Endodermal cell (in vitro differentiated cells): Measurements from ENCODE around the gene SPAG9. TPM values are rescaled to one million over a fixed set of nuclear protein-coding genes. Genes with fewer than 3 reads are reported as not detected.

ENCODE experiments used
- DNase-seq: peaks from one replicate; pipeline ENCODE4 v3.0.0-alpha.2; 2017
- H3K27ac ChIP-seq: 2 replicates; pipeline ENCODE4 v1.5.1; 2013; ENCODE audit warnings: mild to moderate bottlenecking, low read depth, low read length, moderate library complexity
- H3K27me3 ChIP-seq: 2 replicates; pipeline ENCODE4 v1.6.1; 2013; ENCODE audit warnings: mild to moderate bottlenecking, low read length, moderate library complexity; ENCODE audit not compliant: insufficient read depth, control insufficient read depth, poor library complexity, severe bottlenecking
- H3K36me3 ChIP-seq: 2 replicates; pipeline ENCODE4 v1.7.0; 2013; ENCODE audit warnings: mild to moderate bottlenecking, low read length, moderate library complexity; ENCODE audit not compliant: control insufficient read depth, insufficient read depth
- H3K4me1 ChIP-seq: one replicate; pipeline ENCODE4 v1.7.0; 2013; ENCODE audit warnings: low read length; ENCODE audit not compliant: control insufficient read depth, insufficient read depth
- H3K4me3 ChIP-seq: 2 replicates; pipeline ENCODE4 v1.5.1; 2013; ENCODE audit warnings: mild to moderate bottlenecking, low read length, moderate library complexity
- H3K9ac ChIP-seq: 2 replicates; pipeline ENCODE4 v1.6.1; 2013; ENCODE audit warnings: mild to moderate bottlenecking, low read length, moderate library complexity; ENCODE audit not compliant: poor library complexity, severe bottlenecking; ENCODE audit errors: extremely low read depth
- H3K9me3 ChIP-seq: 2 replicates; pipeline ENCODE4 v1.6.1; 2013; ENCODE audit warnings: mild to moderate bottlenecking, low read length, moderate library complexity; ENCODE audit not compliant: control insufficient read depth
- H3K27ac Mint-ChIP-seq: 2 replicates; pipeline ENCODE4 v1.8.0; 2020; ENCODE audit warnings: mixed read lengths
- H3K27me3 Mint-ChIP-seq: 2 replicates; pipeline ENCODE4 v1.8.0; 2021; ENCODE audit warnings: mild to moderate bottlenecking, mixed read lengths; ENCODE audit not compliant: insufficient read depth
- H3K36me3 Mint-ChIP-seq: 2 replicates; pipeline ENCODE4 v1.8.0; 2020; ENCODE audit warnings: low read depth, mixed read lengths
- H3K4me1 Mint-ChIP-seq: 2 replicates; pipeline ENCODE4 v1.8.0; 2020; ENCODE audit warnings: mixed read lengths
- H3K4me3 Mint-ChIP-seq: 2 replicates; pipeline ENCODE4 v1.8.0; 2020; ENCODE audit warnings: mild to moderate bottlenecking, moderate library complexity, mixed read lengths
- H3K9me3 Mint-ChIP-seq: 2 replicates; pipeline ENCODE4 v1.8.0; 2020; ENCODE audit warnings: mild to moderate bottlenecking, mixed read lengths
- WGBS, 2 experiments: methylation state at CpG; one replicate each; pipeline versions ENCODE4 v1.1.5 to v1.1.7; 2013; ENCODE audit warnings: missing lambda C conversion rate in 2 of 2, mixed read lengths in 1 of 2; ENCODE audit not compliant: insufficient coverage in 1 of 2, insufficient read length in 1 of 2; 5-methylcytosine and 5-hydroxymethylcytosine counted together
- total RNA-seq, 2 donors: library from RNA; stranded (reverse); fragmentation: NEBNext Ultra II Directional in 1 of 2; extraction: Animal tissue kit (Norgen Biotek cat#: 25700) in 1 of 2; gene quantifications; 2 replicates in 1 of 2; 3 replicates in 1 of 2; pipeline ENCODE4 v1.2.1, GENCODE V29; 2021
- TF ChIP-seq, protein P1 (sequence below): fragments of 200-600 bp; sonication (generic); conservative IDR thresholded peaks from 2 replicates; pipeline ENCODE4 v1.5.0; 2021; ENCODE audit warnings: antibody characterized with exemption, mild to moderate bottlenecking

The SPAG9 gene
- total RNA-seq, 2 donors from 2014 or later, result 64.8 to 77.7 TPM

DNA sequence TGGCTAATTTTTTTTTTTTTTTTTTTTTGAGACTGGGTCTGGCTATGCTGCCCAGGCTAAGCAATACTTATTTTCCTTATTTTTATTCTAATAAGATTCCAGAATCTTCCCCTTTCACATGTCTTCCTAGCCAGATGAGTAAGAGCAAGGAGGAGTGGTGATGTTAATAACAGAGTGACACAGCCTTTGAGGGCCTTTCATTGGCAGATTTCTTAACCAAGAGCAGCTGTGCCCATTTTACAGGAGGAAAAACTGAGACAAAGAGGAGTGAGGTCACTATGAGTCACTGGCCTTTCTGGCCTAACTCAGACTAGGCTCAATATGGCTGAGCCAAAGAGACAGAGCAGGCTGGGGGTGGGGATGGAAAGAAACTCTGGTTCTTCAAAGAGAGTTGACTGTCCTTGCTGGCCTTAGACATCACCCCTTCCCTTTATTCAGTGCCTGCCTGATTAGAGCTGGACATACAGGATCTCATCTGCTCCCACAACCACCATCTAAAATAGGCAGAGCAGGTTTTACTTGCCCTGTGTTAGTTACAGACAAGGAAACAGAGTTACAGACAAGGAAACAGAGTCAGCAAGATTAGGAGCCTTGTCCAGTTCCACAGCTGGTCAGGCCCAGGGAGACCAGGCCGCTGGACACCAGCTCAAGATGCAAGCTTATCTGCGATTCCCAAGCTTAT is 204.5 kb downstream of the SPAG9 start:
- TF ChIP-seq, protein P1, sequence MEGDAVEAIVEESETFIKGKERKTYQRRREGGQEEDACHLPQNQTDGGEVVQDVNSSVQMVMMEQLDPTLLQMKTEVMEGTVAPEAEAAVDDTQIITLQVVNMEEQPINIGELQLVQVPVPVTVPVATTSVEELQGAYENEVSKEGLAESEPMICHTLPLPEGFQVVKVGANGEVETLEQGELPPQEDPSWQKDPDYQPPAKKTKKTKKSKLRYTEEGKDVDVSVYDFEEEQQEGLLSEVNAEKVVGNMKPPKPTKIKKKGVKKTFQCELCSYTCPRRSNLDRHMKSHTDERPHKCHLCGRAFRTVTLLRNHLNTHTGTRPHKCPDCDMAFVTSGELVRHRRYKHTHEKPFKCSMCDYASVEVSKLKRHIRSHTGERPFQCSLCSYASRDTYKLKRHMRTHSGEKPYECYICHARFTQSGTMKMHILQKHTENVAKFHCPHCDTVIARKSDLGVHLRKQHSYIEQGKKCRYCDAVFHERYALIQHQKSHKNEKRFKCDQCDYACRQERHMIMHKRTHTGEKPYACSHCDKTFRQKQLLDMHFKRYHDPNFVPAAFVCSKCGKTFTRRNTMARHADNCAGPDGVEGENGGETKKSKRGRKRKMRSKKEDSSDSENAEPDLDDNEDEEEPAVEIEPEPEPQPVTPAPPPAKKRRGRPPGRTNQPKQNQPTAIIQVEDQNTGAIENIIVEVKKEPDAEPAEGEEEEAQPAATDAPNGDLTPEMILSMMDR, result no peak
- H3K27me3 ChIP-seq, result no peaks in the 10 kb centered on the region
- Mint-ChIP-seq H3K27me3 (no peaks in the 10 kb centered on the region), H3K27ac (no peak overlapping the region), H3K9me3 (no peaks in the 10 kb centered on the region), H3K4me3 (no peak overlapping the region), H3K36me3 (no peaks in the 10 kb centered on the region), H3K4me1 (peaks cover 31% of the 10 kb centered on the region)
- H3K9ac ChIP-seq, result no peak overlapping the region
- WGBS, 2 experiments, result 80 to 92% methylated on average over 2 of the region's 2 CpGs
- peaks cover 4% of the 10 kb centered on the region for H3K4me1 ChIP-seq
- H3K9me3 ChIP-seq, result no peaks in the 10 kb centered on the region
- H3K36me3 ChIP-seq, result no peaks in the 10 kb centered on the region
- H3K27ac ChIP-seq, result no peak overlapping the region
- no peak overlapping the region for H3K4me3 ChIP-seq
- DNase-seq, result no peak

DNA sequence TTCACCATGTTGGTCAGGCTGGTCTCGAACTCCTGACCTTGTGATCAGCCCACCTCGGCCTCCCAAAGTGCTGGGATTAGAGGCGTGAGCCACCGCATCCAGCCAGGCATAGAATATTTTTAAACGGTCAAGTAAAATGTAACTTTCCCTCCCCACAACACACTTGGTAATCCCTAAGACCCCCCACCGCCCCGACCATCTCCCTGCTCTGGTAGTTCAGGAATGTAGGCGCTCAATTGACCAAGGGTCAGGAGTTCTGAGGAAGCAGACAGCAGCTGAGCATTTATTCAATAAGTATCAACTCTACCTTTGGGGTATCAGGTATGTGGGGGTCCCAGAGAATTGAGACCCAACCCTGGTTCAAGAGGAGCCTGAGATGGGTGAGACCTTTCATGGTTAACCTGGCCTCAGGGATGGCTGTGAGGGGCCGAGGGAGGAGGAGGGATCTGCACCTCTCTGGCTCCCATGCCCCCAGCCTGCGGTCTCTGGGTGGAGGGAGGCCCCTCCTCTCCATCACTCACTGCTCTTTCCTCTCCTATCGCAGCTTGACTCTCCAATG is 206.1 kb downstream of the SPAG9 start:
- no peaks in the 10 kb centered on the region for H3K9me3 Mint-ChIP-seq
- Histone ChIP-seq H3K36me3 (no peaks in the 10 kb centered on the region), H3K9ac (no peak overlapping the region), H3K27ac (no peak overlapping the region), H3K4me3 (no peak overlapping the region), H3K27me3 (no peaks in the 10 kb centered on the region), H3K4me1 (no peaks in the 10 kb centered on the region), H3K9me3 (no peaks in the 10 kb centered on the region)
- peaks cover 26% of the 10 kb centered on the region for H3K4me1 Mint-ChIP-seq
- H3K27me3 Mint-ChIP-seq, result no peaks in the 10 kb centered on the region
- H3K36me3 Mint-ChIP-seq, result no peaks in the 10 kb centered on the region
- TF ChIP-seq, protein P1, result no peak
- WGBS, 2 experiments, result 82 to 84% methylated on average over 8 to 11 of the region's 11 CpGs
- no peak overlapping the region for H3K4me3 Mint-ChIP-seq
- H3K27ac Mint-ChIP-seq, result no peak overlapping the region
- DNase-seq, result peak; percentile 80

DNA sequence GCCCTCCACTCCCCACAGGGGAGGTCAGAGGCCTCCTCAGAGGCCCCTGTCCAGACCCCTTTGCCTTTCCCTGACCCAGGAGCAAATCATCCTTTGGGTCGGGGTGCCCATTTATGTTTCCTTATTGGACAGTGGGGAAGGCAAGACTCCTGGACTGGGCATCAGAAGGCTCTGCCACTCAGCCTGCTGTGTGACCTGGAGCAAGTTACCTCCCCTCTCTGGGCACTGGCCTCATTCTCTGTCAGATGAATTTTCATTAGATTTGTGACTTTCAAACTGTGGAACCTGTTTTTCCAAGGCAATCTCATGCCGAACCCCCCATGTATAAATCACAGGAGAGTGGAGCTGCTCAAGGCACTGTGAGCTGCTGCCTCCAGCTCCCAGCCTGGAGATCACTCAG is 207.5 kb downstream of the SPAG9 start:
- Mint-ChIP-seq H3K27me3 (no peaks in the 10 kb centered on the region), H3K36me3 (no peaks in the 10 kb centered on the region), H3K4me1 (peaks cover 23% of the 10 kb centered on the region), H3K9me3 (no peaks in the 10 kb centered on the region), H3K4me3 (no peak overlapping the region), H3K27ac (no peak overlapping the region)
- Histone ChIP-seq H3K27ac (no peak overlapping the region), H3K36me3 (no peaks in the 10 kb centered on the region), H3K27me3 (no peaks in the 10 kb centered on the region), H3K4me1 (peaks cover 6% of the 10 kb centered on the region), H3K9me3 (no peaks in the 10 kb centered on the region), H3K4me3 (no peak overlapping the region), H3K9ac (no peak overlapping the region)
- 92% methylated on average over 2 of the region's 2 CpGs for WGBS, 2 experiments
- DNase-seq, result no peak
- TF ChIP-seq, protein P1, result no peak

Other genes with a start within 250 kb of the SPAG9 start
- gene NME1, start 32.7 kb upstream of the SPAG9 start, total RNA-seq, result 100 to 1,000 TPM in 1 of 2 donors, 10 to 100 TPM in 1; 99.6 to 107 TPM
- 100 to 1,000 TPM; 560 to 707 TPM for gene NME2, start 45.5 kb upstream of the SPAG9 start, total RNA-seq
- gene MBTD1, start 139.2 kb upstream of the SPAG9 start, total RNA-seq, result 10 to 100 TPM; 33.6 to 37.7 TPM
- gene UTP18, start 139.7 kb upstream of the SPAG9 start, total RNA-seq, result 10 to 100 TPM; 52.3 to 68.7 TPM